ENCODE data around the gene THOP1. TPM values are rescaled to one million over a fixed set of nuclear protein-coding genes. Genes with fewer than 3 reads are reported as not detected.

THOP1 gene
- total RNA-seq, 1 donor from 2014 or later, result 28.5 TPM

DNA sequence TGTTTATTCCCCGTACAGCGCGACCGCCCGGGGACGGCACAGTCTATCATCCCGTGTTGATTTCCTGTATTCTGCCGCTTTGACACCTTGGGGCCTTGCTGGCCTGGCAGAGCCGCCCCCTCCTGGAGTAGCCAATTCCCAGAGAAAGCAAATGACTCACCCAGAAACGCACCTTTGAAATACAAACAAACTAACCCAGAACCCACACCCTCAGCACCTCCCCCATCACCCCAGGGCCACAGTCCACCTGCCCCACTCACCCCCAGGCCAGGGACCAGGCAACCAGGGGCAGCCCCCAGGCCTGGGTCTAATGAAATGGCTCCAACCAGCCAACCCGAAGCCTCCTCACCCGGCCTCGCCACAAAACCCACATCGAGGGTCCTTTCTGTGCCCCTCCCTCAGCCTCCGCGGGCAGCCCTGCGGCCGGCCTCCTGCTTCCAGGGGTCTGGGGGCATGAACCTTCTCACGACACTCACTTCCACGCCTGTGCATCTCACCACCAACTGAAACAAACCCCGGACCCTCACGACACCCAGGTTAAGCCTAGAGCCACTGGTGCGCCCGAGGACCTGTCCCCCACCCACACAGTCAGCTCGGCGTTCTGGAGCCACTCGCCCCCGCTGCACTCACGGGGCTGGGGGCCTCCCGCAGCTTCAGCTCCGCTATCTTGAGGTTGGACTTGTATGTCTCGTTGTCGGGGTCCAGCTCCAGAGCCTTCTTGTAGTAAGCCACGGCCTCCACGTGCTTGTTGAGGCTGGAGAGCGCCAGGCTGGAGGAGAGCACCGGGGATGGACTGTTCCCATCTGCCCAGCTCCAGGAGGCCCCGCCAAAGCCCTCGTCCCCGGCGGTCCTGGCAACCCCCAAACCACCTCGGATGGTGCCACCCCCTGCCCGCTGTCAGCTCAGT is 23.2 kb upstream of the THOP1 start:
- intact Hi-C loops (cut with DNase I), result no loop called here
- Histone ChIP-seq H3K36me3 (peaks cover 0 to 67% of the 10 kb centered on the region in 2 donors), H3K4me1 (no peaks in the 10 kb centered on the region), H3K4me3 (no peak overlapping the region), H3K9me3 (no peaks in the 10 kb centered on the region), H3K27ac (no peak overlapping the region), H3K27me3 (no peaks in the 10 kb centered on the region)
- TF ChIP-seq POLR2AphosphoS5 (IDR thresholded peaks at IDR 0.05; ENCODE audit: insufficient read depth in 1 of 2, low read depth in 1 of 2), result no peak
- TF ChIP-seq, protein P1, sequence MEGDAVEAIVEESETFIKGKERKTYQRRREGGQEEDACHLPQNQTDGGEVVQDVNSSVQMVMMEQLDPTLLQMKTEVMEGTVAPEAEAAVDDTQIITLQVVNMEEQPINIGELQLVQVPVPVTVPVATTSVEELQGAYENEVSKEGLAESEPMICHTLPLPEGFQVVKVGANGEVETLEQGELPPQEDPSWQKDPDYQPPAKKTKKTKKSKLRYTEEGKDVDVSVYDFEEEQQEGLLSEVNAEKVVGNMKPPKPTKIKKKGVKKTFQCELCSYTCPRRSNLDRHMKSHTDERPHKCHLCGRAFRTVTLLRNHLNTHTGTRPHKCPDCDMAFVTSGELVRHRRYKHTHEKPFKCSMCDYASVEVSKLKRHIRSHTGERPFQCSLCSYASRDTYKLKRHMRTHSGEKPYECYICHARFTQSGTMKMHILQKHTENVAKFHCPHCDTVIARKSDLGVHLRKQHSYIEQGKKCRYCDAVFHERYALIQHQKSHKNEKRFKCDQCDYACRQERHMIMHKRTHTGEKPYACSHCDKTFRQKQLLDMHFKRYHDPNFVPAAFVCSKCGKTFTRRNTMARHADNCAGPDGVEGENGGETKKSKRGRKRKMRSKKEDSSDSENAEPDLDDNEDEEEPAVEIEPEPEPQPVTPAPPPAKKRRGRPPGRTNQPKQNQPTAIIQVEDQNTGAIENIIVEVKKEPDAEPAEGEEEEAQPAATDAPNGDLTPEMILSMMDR (IDR thresholded peaks at IDR 0.05), result no peak
- no peak for TF ChIP-seq POLR2A (IDR thresholded peaks at IDR 0.05)
- no peak for DNase-seq (ENCODE audit: extremely low spot score in 2 of 2)

DNA sequence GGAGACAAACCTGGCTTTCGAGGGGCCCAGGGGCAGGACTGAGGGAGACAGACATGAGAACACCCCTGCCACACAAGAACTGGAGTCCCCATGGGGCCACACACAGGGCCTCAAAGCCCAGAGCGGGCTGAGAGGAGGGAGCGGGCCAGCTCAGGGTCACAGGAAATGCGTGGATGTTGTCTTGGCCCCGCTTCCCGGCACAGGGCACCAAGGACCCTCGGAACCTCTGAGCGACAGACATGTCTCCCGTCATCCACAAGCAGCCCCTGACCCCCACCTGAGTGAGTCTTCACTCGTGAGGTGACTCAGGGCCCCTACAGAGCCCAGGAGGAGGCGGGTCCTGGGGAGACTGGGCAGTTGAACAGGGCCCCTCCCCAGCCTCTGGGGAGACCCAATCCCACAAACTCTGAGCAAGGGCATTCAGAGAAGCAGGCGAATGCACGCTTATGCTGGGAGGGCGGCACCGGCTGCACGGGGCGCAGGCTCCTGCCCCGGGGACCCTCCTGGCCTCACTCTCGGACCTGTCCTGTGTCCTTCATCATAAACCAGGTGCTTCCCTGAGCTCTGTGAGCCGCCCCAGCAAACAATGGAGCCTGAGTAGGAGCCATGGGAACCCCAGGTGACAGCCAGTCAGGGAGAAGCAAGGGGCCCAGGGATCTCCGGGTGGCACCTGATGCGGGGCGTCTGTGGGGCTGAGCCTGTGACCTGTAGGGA is 22.4 kb upstream of the THOP1 start:
- Histone ChIP-seq H3K4me1 (no peaks in the 10 kb centered on the region), H3K36me3 (peaks cover 0 to 65% of the 10 kb centered on the region in 2 donors), H3K4me3 (no peak overlapping the region), H3K27me3 (no peaks in the 10 kb centered on the region), H3K9me3 (no peaks in the 10 kb centered on the region), H3K27ac (no peak overlapping the region)
- no peak for DNase-seq (ENCODE audit: extremely low spot score in 2 of 2)
- TF ChIP-seq POLR2A (IDR thresholded peaks at IDR 0.05) (no peak), POLR2AphosphoS5 (IDR thresholded peaks at IDR 0.05; ENCODE audit: insufficient read depth in 1 of 2, low read depth in 1 of 2) (no peak)
- TF ChIP-seq, protein P1 (IDR thresholded peaks at IDR 0.05), result no peak
- intact Hi-C loops (cut with DNase I), result no loop called here

DNA sequence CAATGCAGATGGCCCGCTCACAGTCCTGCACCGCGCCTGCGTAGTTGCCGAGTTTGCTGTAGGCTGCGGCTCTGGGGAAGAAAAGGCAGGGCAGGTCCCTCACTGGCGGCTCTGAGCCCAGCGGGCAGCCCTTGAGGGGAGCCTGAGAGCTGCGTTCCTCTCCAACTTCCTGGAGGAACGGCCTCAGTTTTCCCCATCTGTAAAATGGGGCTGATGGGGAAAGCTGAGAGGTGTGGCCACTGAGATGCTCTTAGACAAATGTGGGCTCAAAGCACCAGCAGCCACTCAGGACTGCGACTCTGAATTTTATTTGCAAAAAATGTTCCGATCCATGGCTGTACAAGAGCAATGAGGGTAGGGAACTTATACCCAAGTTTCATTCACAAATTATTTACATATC is 21.6 kb upstream of the THOP1 start:
- TF ChIP-seq POLR2A (IDR thresholded peaks at IDR 0.05) (no peak), POLR2AphosphoS5 (IDR thresholded peaks at IDR 0.05; ENCODE audit: insufficient read depth in 1 of 2, low read depth in 1 of 2) (no peak)
- TF ChIP-seq, protein P1 (IDR thresholded peaks at IDR 0.05), result no peak
- peaks cover 0 to 70% of the 10 kb centered on the region in 2 donors for H3K36me3 ChIP-seq

DNA sequence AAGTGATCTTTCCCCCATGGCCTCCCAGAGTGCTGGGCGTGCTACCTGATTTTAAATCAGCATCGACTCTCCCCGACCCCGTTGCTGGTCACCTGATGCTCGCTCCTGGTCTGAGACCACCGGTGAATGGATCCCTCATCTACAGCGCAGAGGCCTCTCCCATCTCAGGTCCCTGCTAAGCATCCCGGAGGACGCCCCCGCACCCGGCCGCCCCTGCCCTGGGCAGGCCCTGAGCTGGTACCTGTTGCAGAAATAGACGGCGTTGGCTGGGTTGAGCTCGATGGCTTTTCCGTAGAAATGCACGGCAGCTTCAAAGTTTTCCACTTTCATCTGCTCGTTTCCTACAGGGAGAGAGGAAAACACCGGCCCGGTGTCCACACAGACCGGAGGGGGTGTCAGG is 20.4 kb upstream of the THOP1 start:
- Histone ChIP-seq H3K27ac (no peak overlapping the region), H3K4me3 (no peak overlapping the region), H3K27me3 (no peaks in the 10 kb centered on the region), H3K4me1 (no peaks in the 10 kb centered on the region), H3K36me3 (peaks cover 0 to 71% of the 10 kb centered on the region in 2 donors), H3K9me3 (no peaks in the 10 kb centered on the region)
- no peak for DNase-seq (ENCODE audit: extremely low spot score in 2 of 2)
- no peak for TF ChIP-seq POLR2A (IDR thresholded peaks at IDR 0.05)
- TF ChIP-seq, protein P1 (IDR thresholded peaks at IDR 0.05), result no peak
- TF ChIP-seq POLR2AphosphoS5 (IDR thresholded peaks at IDR 0.05; ENCODE audit: insufficient read depth in 1 of 2, low read depth in 1 of 2), result no peak
- intact Hi-C loops (cut with DNase I), result no loop called here

More for the DNA sequence above, 21.6 kb upstream of the THOP1 start:
- H3K27ac ChIP-seq, result no peak overlapping the region
- no peak for DNase-seq (ENCODE audit: extremely low spot score in 2 of 2)
- H3K9me3 ChIP-seq, result no peaks in the 10 kb centered on the region
- H3K4me1 ChIP-seq, result no peaks in the 10 kb centered on the region
- H3K4me3 ChIP-seq, result no peak overlapping the region
- intact Hi-C loops (cut with DNase I), result no loop called here
- H3K27me3 ChIP-seq, result no peaks in the 10 kb centered on the region
